Breast epithelium (tissue), 4 donors: ENCODE results near the gene ITIH5. TPM values are rescaled to one million over a fixed set of nuclear protein-coding genes. Genes with fewer than 3 reads are reported as not detected.

Experiments
- DNase-seq, 2 donors: peaks; one replicate each; pipeline ENCODE4 v3.0.0-alpha.2; 2019; ENCODE audit warnings: low spot score in 2 of 2
- H3K27ac ChIP-seq, 2 donors: fragments of 200-600 bp; sonication (generic) in 1 of 2; one replicate each; pipeline ENCODE4 v1.5.1; 2016 to 2019; ENCODE audit warnings: mild to moderate bottlenecking in 1 of 2
- H3K27me3 ChIP-seq, 2 donors: fragments of 200-600 bp; sonication (generic) in 1 of 2; one replicate each; pipeline versions ENCODE4 v1.5.1 to v1.6.0; 2017 to 2019; ENCODE audit warnings: control low read depth in 1 of 2, mild to moderate bottlenecking in 1 of 2
- H3K36me3 ChIP-seq: fragments of 200-600 bp; one replicate; pipeline ENCODE4 v1.5.1; 2019
- H3K4me1 ChIP-seq, 2 donors: fragments of 200-600 bp; sonication (generic); one replicate each; pipeline ENCODE4 v1.5.1; 2016 to 2019; ENCODE audit warnings: control low read depth in 1 of 2
- H3K4me3 ChIP-seq, 3 donors: fragments of 200-600 bp; sonication (generic); 1 replicate in 2 of 3; 2 replicates in 1 of 3; pipeline ENCODE4 v1.5.1; 2016 to 2019; ENCODE audit warnings: mild to moderate bottlenecking in 3 of 3, moderate library complexity in 2 of 3
- H3K9me3 ChIP-seq, 2 donors: fragments of 200-600 bp; sonication (generic) in 1 of 2; one replicate each; pipeline ENCODE4 v1.5.1; 2016 to 2019; ENCODE audit warnings: control low read depth in 1 of 2
- POLR2A ChIP-seq: fragments of 450-650 bp; IDR thresholded peaks from one replicate; pipeline ENCODE4 v1.6.1; 2016; ENCODE audit warnings: antibody characterized with exemption, mild to moderate bottlenecking, moderate library complexity
- POLR2AphosphoS5 ChIP-seq, 3 donors: sonication (generic); formaldehyde crosslinking; IDR thresholded peaks; one replicate each; pipeline ENCODE4 v1.6.1; 2017; ENCODE audit warnings: antibody characterized with exemption in 3 of 3
- intact Hi-C: fragments of 100-400 bp; cut with DNase I; formaldehyde crosslinking; loops from one replicate; pipeline ENCODE4 v1.15.1; 2023; ENCODE audit warnings: low total_unique reads
- total RNA-seq, 3 donors: library from RNA; depleted of rRNA; stranded (reverse); fragments of >200 nt; gene quantifications; one replicate each; pipeline ENCODE4 v1.1.0, GENCODE V29; 2016
- TF ChIP-seq, protein P1 (sequence below), 3 donors: fragments of 450-650 bp; IDR thresholded peaks; one replicate each; pipeline ENCODE4 v1.5.1; 2016 to 2017; ENCODE audit warnings: antibody characterized with exemption in 3 of 3, mild to moderate bottlenecking in 3 of 3, moderate library complexity in 3 of 3

ITIH5 gene
- total RNA-seq, 3 donors from 2014 or later: 18.7 to 407 (median 54.1) TPM

DNA sequence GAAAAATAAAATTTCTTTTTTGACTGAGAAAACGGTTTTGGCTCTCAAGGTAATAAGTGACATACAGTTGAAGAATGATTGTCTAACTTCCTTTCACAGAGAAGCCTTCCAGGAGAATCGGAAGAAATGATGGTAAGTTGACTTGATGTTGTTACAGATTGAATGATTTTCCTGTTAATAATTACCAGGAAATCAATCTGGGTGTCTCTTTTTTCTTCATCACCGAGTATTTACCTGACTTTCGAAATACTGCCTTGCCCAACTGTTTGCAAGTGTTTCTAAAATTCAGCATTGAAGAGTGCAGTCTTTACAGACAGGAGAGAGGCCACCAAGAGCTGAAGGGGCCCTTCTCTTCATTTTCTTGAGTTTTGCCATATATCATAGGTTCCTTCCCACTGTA lies 40.3 kb upstream of the ITIH5 start:
- DNase-seq: no peak
- H3K36me3 ChIP-seq: no peaks in the 10 kb centered on the region
- no peaks in the 10 kb centered on the region for H3K9me3 ChIP-seq
- TF ChIP-seq POLR2A (no peak), POLR2AphosphoS5 (IDR thresholded peaks at IDR 0.05) (no peak)
- TF ChIP-seq, protein P1, sequence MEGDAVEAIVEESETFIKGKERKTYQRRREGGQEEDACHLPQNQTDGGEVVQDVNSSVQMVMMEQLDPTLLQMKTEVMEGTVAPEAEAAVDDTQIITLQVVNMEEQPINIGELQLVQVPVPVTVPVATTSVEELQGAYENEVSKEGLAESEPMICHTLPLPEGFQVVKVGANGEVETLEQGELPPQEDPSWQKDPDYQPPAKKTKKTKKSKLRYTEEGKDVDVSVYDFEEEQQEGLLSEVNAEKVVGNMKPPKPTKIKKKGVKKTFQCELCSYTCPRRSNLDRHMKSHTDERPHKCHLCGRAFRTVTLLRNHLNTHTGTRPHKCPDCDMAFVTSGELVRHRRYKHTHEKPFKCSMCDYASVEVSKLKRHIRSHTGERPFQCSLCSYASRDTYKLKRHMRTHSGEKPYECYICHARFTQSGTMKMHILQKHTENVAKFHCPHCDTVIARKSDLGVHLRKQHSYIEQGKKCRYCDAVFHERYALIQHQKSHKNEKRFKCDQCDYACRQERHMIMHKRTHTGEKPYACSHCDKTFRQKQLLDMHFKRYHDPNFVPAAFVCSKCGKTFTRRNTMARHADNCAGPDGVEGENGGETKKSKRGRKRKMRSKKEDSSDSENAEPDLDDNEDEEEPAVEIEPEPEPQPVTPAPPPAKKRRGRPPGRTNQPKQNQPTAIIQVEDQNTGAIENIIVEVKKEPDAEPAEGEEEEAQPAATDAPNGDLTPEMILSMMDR (IDR thresholded peaks at IDR 0.05): no peak
- H3K4me1 ChIP-seq: no peaks in the 10 kb centered on the region
- H3K27ac ChIP-seq: no peak overlapping the region
- H3K27me3 ChIP-seq: no peaks in the 10 kb centered on the region
- intact Hi-C loops: no loop called here
- no peak overlapping the region for H3K4me3 ChIP-seq

DNA sequence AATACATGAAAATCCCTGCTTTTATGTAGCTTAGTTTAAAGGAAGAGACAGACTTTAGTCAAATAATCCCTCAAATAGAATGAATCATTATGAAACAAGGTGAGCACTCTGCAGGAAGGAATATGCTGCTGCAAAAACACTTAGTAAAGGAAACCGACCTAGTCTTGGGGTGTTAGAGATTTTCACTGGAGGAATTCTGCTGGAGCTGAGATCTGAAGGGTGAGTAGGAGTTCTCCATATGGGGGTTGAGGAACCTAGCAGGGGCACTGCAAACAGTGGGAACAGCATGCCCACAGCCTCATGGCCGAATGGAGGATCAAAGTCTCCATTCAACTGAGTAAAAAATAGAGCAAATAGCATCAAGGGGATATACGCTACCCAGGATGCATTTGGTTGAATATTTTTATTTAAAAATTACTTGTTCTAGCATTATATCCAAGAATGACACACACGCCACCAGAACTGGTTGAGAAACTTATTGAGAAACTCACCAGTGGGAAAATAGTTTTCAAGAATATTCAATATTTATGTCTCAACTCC lies 39.8 kb upstream of the ITIH5 start:
- no peak overlapping the region for H3K27ac ChIP-seq
- intact Hi-C loops: no loop called here
- H3K4me1 ChIP-seq: no peaks in the 10 kb centered on the region
- TF ChIP-seq POLR2A (no peak), POLR2AphosphoS5 (IDR thresholded peaks at IDR 0.05) (no peak)
- no peaks in the 10 kb centered on the region for H3K9me3 ChIP-seq
- H3K36me3 ChIP-seq: no peaks in the 10 kb centered on the region
- no peak for DNase-seq
- no peaks in the 10 kb centered on the region for H3K27me3 ChIP-seq
- no peak overlapping the region for H3K4me3 ChIP-seq

DNA sequence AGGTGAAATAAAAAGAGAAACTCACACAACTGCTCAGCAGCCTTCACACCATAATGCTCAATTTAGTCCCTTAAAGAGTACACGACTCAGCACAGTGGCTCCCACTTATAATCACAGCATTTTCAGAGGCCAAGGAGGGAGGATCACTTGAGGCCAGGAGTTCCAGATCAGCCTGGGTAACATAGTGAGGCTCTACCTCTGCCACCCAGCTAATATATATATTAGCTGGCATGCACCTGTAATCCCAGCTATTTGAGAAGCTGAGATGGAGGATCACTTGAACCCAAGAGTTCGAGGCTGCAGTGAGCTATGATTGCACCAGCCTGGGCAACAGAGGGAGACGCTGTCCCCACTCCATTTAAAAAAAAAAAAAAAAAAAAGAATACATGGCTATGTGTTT lies 38.6 kb upstream of the ITIH5 start:
- no peak for TF ChIP-seq POLR2A
- TF ChIP-seq, protein P1 (IDR thresholded peaks at IDR 0.05): no peak
- no peak for TF ChIP-seq POLR2AphosphoS5 (IDR thresholded peaks at IDR 0.05)
- H3K4me3 ChIP-seq: no peak overlapping the region
- intact Hi-C loops: no loop called here
- H3K36me3 ChIP-seq: no peaks in the 10 kb centered on the region
- no peaks in the 10 kb centered on the region for H3K9me3 ChIP-seq
- no peaks in the 10 kb centered on the region for H3K4me1 ChIP-seq
- no peak overlapping the region for H3K27ac ChIP-seq
- H3K27me3 ChIP-seq: no peaks in the 10 kb centered on the region
- no peak for DNase-seq

DNA sequence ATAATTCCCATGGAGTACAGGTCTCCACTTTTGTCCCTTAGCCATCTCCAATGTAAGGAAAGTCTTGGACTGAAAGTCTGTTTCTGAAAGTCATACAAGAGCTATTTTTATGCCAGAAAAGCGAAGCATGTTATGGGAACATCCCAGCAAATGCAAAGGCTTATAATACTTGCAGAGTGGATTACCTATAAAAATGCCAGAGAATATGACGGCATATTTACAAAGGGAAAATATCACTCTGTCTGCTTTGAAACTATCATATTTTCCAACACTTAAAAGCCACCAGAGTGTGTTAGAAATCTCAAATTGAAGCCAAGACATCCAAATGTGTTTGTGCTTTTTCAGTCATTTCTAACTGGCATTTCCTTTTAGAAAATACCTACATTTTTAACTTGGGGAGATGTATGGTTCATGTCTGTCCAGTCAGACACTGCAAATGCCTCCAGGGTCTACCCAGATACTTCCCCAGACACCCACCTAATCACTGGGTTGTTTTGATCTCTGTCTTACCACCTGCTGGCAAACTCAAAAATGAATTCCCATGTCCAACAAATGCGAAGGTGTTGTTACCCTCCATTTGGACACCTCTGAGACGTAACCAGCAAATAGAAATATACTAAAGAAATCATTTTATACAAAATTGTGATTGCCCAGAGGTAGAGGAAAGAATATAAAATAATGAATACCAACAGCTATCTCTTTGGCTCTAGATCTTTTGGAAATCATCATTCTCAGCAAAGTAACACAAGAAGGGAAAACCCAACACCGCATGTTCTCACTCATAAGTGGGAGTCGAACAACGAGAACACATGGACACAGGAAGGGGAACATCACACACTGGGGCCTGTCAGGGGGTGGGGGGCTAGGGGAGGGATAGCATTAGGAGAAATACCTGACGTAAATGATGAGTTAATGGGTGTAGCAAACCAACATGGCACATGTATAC lies 37.6 kb upstream of the ITIH5 start:
- intact Hi-C loops: no loop called here
- no peaks in the 10 kb centered on the region for H3K9me3 ChIP-seq
- no peak for DNase-seq
- no peaks in the 10 kb centered on the region for H3K36me3 ChIP-seq
- no peaks in the 10 kb centered on the region for H3K4me1 ChIP-seq
- H3K27ac ChIP-seq: no peak overlapping the region
- H3K27me3 ChIP-seq: no peaks in the 10 kb centered on the region
- H3K4me3 ChIP-seq: no peak overlapping the region
- TF ChIP-seq, protein P1 (IDR thresholded peaks at IDR 0.05): no peak
- TF ChIP-seq POLR2AphosphoS5 (IDR thresholded peaks at IDR 0.05) (no peak), POLR2A (no peak)

DNA sequence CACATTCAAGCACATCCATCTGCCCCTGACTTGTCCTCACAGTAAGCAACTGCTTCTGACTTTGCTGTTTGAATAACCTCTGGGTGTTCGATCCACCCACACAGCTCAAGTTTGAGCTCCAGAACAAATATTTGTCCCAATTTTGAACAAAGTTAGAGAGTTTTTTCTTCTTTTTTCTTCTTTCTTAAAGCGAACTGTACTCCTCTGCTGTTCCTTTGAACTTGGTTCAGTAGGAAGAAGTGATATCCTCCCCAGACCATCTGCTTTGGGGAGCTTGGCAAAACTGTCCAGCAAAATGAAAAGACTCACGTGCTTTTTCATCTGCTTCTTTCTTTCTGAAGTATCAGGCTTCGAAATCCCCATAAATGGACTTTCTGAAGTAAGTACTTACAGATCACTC lies 36.4 kb upstream of the ITIH5 start, which contains the start of gene ITIH2:
ITIH2 (plus strand) TSS at position 177 of the 400 bp plus-strand sequence; CDS start at position 296, 119 bp downstream.
- Histone ChIP-seq H3K4me1 (no peaks in the 10 kb centered on the region), H3K27ac (no peak within 1 kb of the TSS), H3K27me3 (no peaks in the 10 kb centered on the region), H3K9me3 (no peaks in the 10 kb centered on the region), H3K36me3 (no peaks in the 10 kb centered on the region), H3K4me3 (no peak within 1 kb of the TSS)
- TF ChIP-seq POLR2AphosphoS5 (IDR thresholded peaks at IDR 0.05) (no peak), POLR2A (no peak)
- TF ChIP-seq, protein P1 (IDR thresholded peaks at IDR 0.05): no peak
- DNase-seq: no peak
- intact Hi-C loops: no loop called here
